Measurements from ENCODE around the gene NCBP2. TPM values are rescaled to one million over a fixed set of nuclear protein-coding genes. Genes with fewer than 3 reads are reported as not detected.

Gene NCBP2
- total and polyA plus RNA-seq, 2 donors from 2014 or later = 46.1 to 59.9 TPM

- peaks cover 0 to 12% (median 8%) of the 10 kb centered on the region in 3 donors for H3K36me3 ChIP-seq (ENCODE audit: control insufficient read depth in 2 of 3, insufficient read depth in 3 of 3, low read length in 3 of 3)
- no peak for DNase-seq
- H3K4me3 ChIP-seq (ENCODE audit: low read length in 3 of 3) = no peak overlapping the region
- H3K9me3 ChIP-seq (ENCODE audit: control insufficient read depth in 2 of 3, insufficient read depth in 1 of 3, low read length in 3 of 3) = no peaks in the 10 kb centered on the region
- TF ChIP-seq, protein P1, sequence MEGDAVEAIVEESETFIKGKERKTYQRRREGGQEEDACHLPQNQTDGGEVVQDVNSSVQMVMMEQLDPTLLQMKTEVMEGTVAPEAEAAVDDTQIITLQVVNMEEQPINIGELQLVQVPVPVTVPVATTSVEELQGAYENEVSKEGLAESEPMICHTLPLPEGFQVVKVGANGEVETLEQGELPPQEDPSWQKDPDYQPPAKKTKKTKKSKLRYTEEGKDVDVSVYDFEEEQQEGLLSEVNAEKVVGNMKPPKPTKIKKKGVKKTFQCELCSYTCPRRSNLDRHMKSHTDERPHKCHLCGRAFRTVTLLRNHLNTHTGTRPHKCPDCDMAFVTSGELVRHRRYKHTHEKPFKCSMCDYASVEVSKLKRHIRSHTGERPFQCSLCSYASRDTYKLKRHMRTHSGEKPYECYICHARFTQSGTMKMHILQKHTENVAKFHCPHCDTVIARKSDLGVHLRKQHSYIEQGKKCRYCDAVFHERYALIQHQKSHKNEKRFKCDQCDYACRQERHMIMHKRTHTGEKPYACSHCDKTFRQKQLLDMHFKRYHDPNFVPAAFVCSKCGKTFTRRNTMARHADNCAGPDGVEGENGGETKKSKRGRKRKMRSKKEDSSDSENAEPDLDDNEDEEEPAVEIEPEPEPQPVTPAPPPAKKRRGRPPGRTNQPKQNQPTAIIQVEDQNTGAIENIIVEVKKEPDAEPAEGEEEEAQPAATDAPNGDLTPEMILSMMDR (IDR thresholded peaks at IDR 0.05; ENCODE audit: borderline replicate concordance, extremely low read depth, insufficient read depth) = no peak
- intact Hi-C loops (cut with DNase I) = no loop called here
- H3K27ac ChIP-seq (ENCODE audit: low read depth in 2 of 2, low read length in 2 of 2) = no peak overlapping the region
- H3K27me3 ChIP-seq (ENCODE audit: control insufficient read depth, insufficient read depth, low read length) = no peaks in the 10 kb centered on the region
- no peak for FAIRE-seq
- no peaks in the 10 kb centered on the region for H3K4me1 ChIP-seq (ENCODE audit: control insufficient read depth in 2 of 3, insufficient read depth in 2 of 3, low read depth in 1 of 3, low read length in 3 of 3)
- no peak overlapping the region for H3K9ac ChIP-seq (ENCODE audit: low read length in 3 of 3)
Measured at GRCh38 chr3:196889844-196890708, 52.3 kb downstream of the NCBP2 start.

- Histone ChIP-seq H3K4me1 (ENCODE audit: control insufficient read depth in 2 of 3, insufficient read depth in 2 of 3, low read depth in 1 of 3, low read length in 3 of 3) (no peaks in the 10 kb centered on the region), H3K9ac (ENCODE audit: low read length in 3 of 3) (no peak overlapping the region), H3K27ac (ENCODE audit: low read depth in 2 of 2, low read length in 2 of 2) (no peak overlapping the region), H3K36me3 (ENCODE audit: control insufficient read depth in 2 of 3, insufficient read depth in 3 of 3, low read length in 3 of 3) (peaks cover 0 to 12% (median 8%) of the 10 kb centered on the region in 3 donors), H3K9me3 (ENCODE audit: control insufficient read depth in 2 of 3, insufficient read depth in 1 of 3, low read length in 3 of 3) (no peaks in the 10 kb centered on the region), H3K27me3 (ENCODE audit: control insufficient read depth, insufficient read depth, low read length) (no peaks in the 10 kb centered on the region), H3K4me3 (ENCODE audit: low read length in 3 of 3) (no peak overlapping the region)
- intact Hi-C loops (cut with DNase I) = no loop called here
- TF ChIP-seq, protein P1 (IDR thresholded peaks at IDR 0.05; ENCODE audit: borderline replicate concordance, extremely low read depth, insufficient read depth) = no peak
- FAIRE-seq = no peak
- DNase-seq = peak in 1 of 5 donors; percentile 3
Measured at GRCh38 chr3:196886144-196886543, 56.2 kb downstream of the NCBP2 start.

Other genes starting within 250 kb of the NCBP2 start
- 1.5 TPM for gene CEP19, start 230.3 kb downstream of the NCBP2 start, total RNA-seq
- gene CEP19, start 230.3 kb downstream of the NCBP2 start, polyA plus RNA-seq (ENCODE audit: insufficient read depth, low read depth, low replicate concordance) = 2.6 TPM
- 19.6 TPM for gene PIGX, start 230.2 kb downstream of the NCBP2 start, total RNA-seq
- 15.7 TPM for gene PIGX, start 230.2 kb downstream of the NCBP2 start, polyA plus RNA-seq (ENCODE audit: insufficient read depth, low read depth, low replicate concordance)
- 67.1 TPM for gene PAK2, start 202.7 kb downstream of the NCBP2 start, total RNA-seq
- 13.4 TPM for gene PAK2, start 202.7 kb downstream of the NCBP2 start, polyA plus RNA-seq (ENCODE audit: insufficient read depth, low read depth, low replicate concordance)
- gene SENP5, start 74.6 kb downstream of the NCBP2 start, total RNA-seq = 27.5 TPM
- gene SENP5, start 74.6 kb downstream of the NCBP2 start, polyA plus RNA-seq (ENCODE audit: insufficient read depth, low read depth, low replicate concordance) = 5.8 TPM
- gene PIGZ, start 26.3 kb upstream of the NCBP2 start, total RNA-seq = 3.5 TPM
- 1.4 TPM for gene PIGZ, start 26.3 kb upstream of the NCBP2 start, polyA plus RNA-seq (ENCODE audit: insufficient read depth, low read depth, low replicate concordance)
- 8.7 TPM for gene MELTF, start 87.3 kb upstream of the NCBP2 start, total RNA-seq
- gene MELTF, start 87.3 kb upstream of the NCBP2 start, polyA plus RNA-seq (ENCODE audit: insufficient read depth, low read depth, low replicate concordance) = 6.1 TPM